GM18873 (cell line): ENCODE data around the gene TMEM200B.
"Not testable (repeated sequence)": the region's sequence is repeated elsewhere in the genome, so short reads cannot be mapped to it uniquely, and the experiment has no call there.

Experiments
- ATAC-seq: cut with Tn5 transposase; IDR thresholded peaks from one replicate; pipeline ENCODE4 v1.9.1; 2021; ENCODE audit warnings: mild to moderate bottlenecking, moderate library complexity, moderate number of reproducible peaks; ENCODE audit not compliant: unreplicated experiment, low FRiP score

Gene TMEM200B

GRCh38 chr1:29136391-29136915, 12.8 kb upstream of the TMEM200B start:
- ATAC-seq, result no peak

- no peak for ATAC-seq
Observed at GRCh38 chr1:29134695-29135028, 11.0 kb upstream of the TMEM200B start.

- no peak for ATAC-seq
Observed at GRCh38 chr1:29133861-29134694, 10.4 kb upstream of the TMEM200B start.

- not testable (repeated sequence) for ATAC-seq
Observed at GRCh38 chr1:29131056-29131455, 7.4 kb upstream of the TMEM200B start.

- no peak for ATAC-seq
Observed at GRCh38 chr1:29129916-29130315, 6.2 kb upstream of the TMEM200B start.

GRCh38 chr1:29128739-29129138, 5.0 kb upstream of the TMEM200B start:
- ATAC-seq, result no peak

GRCh38 chr1:29126198-29126597, 2.5 kb upstream of the TMEM200B start:
- ATAC-seq, result no peak

- no peak for ATAC-seq
Observed at GRCh38 chr1:29125788-29126187, 2.1 kb upstream of the TMEM200B start.

- ATAC-seq, result no peak
Observed at GRCh38 chr1:29125237-29125641, 1.5 kb upstream of the TMEM200B start.

GRCh38 chr1:29124366-29125236, 898 bp upstream of the TMEM200B start:
- no peak for ATAC-seq

GRCh38 chr1:29123053-29123886, 433 bp downstream of the TMEM200B start:
- no peak for ATAC-seq

GRCh38 chr1:29122682-29123052, 1.0 kb downstream of the TMEM200B start:
- no peak for ATAC-seq

GRCh38 chr1:29121936-29122681, 1.6 kb downstream of the TMEM200B start:
- ATAC-seq, result no peak

GRCh38 chr1:29121516-29121935, 2.2 kb downstream of the TMEM200B start:
- no peak for ATAC-seq

GRCh38 chr1:29120947-29121485, 2.7 kb downstream of the TMEM200B start:
- no peak for ATAC-seq

GRCh38 chr1:29120367-29120766, 3.3 kb downstream of the TMEM200B start:
- ATAC-seq, result no peak

GRCh38 chr1:29119121-29119929, 4.4 kb downstream of the TMEM200B start:
- ATAC-seq, result no peak

GRCh38 chr1:29117381-29117780, 6.3 kb downstream of the TMEM200B start:
- no peak for ATAC-seq

- ATAC-seq, result no peak
Observed at GRCh38 chr1:29114654-29115053, 9.0 kb downstream of the TMEM200B start.
